Measurements from ENCODE around the gene NGFR.
"Not testable (repeated sequence)": the region's sequence is repeated elsewhere in the genome, so short reads cannot be mapped to it uniquely, and the experiment has no call there.

NGFR gene

DNA sequence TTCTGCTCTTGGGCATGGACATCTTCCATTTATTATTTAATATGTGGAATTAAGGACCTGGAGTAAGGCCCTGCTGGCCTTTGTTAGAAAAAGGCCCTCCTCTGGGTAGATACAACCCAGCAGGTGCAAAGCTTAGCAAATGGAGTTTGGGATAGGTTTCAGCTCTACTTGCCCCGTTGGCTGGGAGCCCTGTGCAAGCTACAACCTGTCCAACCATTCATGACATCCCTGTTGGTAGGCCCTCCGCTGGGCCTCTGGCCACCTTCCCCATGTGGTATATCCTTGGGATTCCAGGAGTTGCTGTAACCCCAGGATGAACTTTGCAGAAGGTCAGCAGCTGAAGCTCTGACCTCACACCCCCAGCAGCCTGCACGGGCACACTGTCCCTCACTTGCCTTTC is 6.4 kb downstream of the NGFR start:
- H3K4me2 ChIP-seq (ENCODE audit: low read depth, low read length), result no peak overlapping the region

DNA sequence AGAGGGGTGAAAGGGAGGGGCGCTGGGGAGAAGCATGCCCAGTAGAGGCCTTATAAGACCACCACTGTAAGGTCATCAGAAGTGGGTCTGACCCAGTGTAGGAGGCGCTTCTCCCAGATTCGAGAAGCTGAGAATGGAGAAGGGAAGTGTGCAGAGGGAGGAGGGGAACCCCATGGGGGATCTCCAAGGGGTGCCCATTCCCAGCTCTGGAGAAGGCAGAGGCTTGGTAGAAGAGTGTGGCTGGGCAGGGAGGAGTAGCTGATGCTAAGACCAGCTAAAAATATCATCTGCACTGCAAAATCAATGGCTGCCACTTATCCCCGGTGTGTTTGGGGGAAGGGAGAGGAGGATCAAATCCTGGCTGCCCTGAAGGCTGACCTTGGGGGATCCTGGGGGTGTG is 7.2 kb downstream of the NGFR start:
- no peak for DNase-seq
- Histone ChIP-seq H3K9me2 (replicated peaks; ENCODE audit: insufficient read depth, low read length) (no peaks in the 10 kb centered on the region), H2AFZ (ENCODE audit: low read length) (no peak overlapping the region), H3K4me2 (ENCODE audit: low read depth, low read length) (no peak overlapping the region), H3K27me3 (replicated peaks; ENCODE audit: insufficient read depth, low read length) (peaks cover 94% of the 10 kb centered on the region), H4K20me1 (ENCODE audit: insufficient read depth, low read length) (peaks cover 8% of the 10 kb centered on the region; the same call in 1 of the 2 replicates), H3K36me3 (replicated peaks; ENCODE audit: insufficient read depth, low read length) (no peaks in the 10 kb centered on the region), H3K4me3 (ENCODE audit: low read length) (no peak overlapping the region), H3K79me2 (ENCODE audit: low read length) (no peaks in the 10 kb centered on the region), H3F3A (ENCODE audit: insufficient read depth, low read length) (no peaks in the 10 kb centered on the region), H3K9me3 (replicated peaks; ENCODE audit: insufficient read depth, low read length) (no peaks in the 10 kb centered on the region), H3K9ac (ENCODE audit: low read length) (no peak overlapping the region), H3K4me1 (ENCODE audit: low read length) (no peaks in the 10 kb centered on the region), H3K27ac (ENCODE audit: low read length) (no peak overlapping the region)
- TF ChIP-seq, protein P1, sequence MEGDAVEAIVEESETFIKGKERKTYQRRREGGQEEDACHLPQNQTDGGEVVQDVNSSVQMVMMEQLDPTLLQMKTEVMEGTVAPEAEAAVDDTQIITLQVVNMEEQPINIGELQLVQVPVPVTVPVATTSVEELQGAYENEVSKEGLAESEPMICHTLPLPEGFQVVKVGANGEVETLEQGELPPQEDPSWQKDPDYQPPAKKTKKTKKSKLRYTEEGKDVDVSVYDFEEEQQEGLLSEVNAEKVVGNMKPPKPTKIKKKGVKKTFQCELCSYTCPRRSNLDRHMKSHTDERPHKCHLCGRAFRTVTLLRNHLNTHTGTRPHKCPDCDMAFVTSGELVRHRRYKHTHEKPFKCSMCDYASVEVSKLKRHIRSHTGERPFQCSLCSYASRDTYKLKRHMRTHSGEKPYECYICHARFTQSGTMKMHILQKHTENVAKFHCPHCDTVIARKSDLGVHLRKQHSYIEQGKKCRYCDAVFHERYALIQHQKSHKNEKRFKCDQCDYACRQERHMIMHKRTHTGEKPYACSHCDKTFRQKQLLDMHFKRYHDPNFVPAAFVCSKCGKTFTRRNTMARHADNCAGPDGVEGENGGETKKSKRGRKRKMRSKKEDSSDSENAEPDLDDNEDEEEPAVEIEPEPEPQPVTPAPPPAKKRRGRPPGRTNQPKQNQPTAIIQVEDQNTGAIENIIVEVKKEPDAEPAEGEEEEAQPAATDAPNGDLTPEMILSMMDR (IDR thresholded peaks at IDR 0.05; ENCODE audit: low read length), result no peak
- TF ChIP-seq EZH2phosphoT487 (IDR thresholded peaks at IDR 0.05; ENCODE audit: low read length) (no peak), EZH2 (optimal IDR thresholded peaks at IDR 0.05; ENCODE audit: low read depth, low read length) (no peak)

More for the DNA sequence above, 6.4 kb downstream of the NGFR start:
- Histone ChIP-seq H3K4me1 (ENCODE audit: low read length) (no peaks in the 10 kb centered on the region), H3K36me3 (replicated peaks; ENCODE audit: insufficient read depth, low read length) (no peaks in the 10 kb centered on the region), H4K20me1 (ENCODE audit: insufficient read depth, low read length) (peaks cover 8% of the 10 kb centered on the region; the same call in 1 of the 2 replicates), H3K79me2 (ENCODE audit: low read length) (no peaks in the 10 kb centered on the region), H3F3A (ENCODE audit: insufficient read depth, low read length) (no peaks in the 10 kb centered on the region), H3K27ac (ENCODE audit: low read length) (no peak overlapping the region), H3K9me2 (replicated peaks; ENCODE audit: insufficient read depth, low read length) (no peaks in the 10 kb centered on the region), H3K4me3 (ENCODE audit: low read length) (no peak overlapping the region), H3K27me3 (replicated peaks; ENCODE audit: insufficient read depth, low read length) (peaks cover 95% of the 10 kb centered on the region), H3K9ac (ENCODE audit: low read length) (no peak overlapping the region), H3K9me3 (replicated peaks; ENCODE audit: insufficient read depth, low read length) (no peaks in the 10 kb centered on the region), H2AFZ (ENCODE audit: low read length) (no peak overlapping the region)
- DNase-seq, result no peak
- TF ChIP-seq, protein P1 (IDR thresholded peaks at IDR 0.05; ENCODE audit: low read length), result no peak
- TF ChIP-seq EZH2phosphoT487 (IDR thresholded peaks at IDR 0.05; ENCODE audit: low read length) (no peak), EZH2 (optimal IDR thresholded peaks at IDR 0.05; ENCODE audit: low read depth, low read length) (no peak)

GRCh38 chr17:49502680-49503079 is 7.6 kb downstream of the NGFR start:
- not testable (repeated sequence) for H3K27ac ChIP-seq (ENCODE audit: low read length); H3F3A ChIP-seq (ENCODE audit: insufficient read depth, low read length); H3K79me2 ChIP-seq (ENCODE audit: low read length); DNase-seq; H3K9me2 ChIP-seq (replicated peaks; ENCODE audit: insufficient read depth, low read length); H2AFZ ChIP-seq (ENCODE audit: low read length); H3K4me1 ChIP-seq (ENCODE audit: low read length); H3K36me3 ChIP-seq (replicated peaks; ENCODE audit: insufficient read depth, low read length); H3K9ac ChIP-seq (ENCODE audit: low read length); H3K4me3 ChIP-seq (ENCODE audit: low read length); H3K9me3 ChIP-seq (replicated peaks; ENCODE audit: insufficient read depth, low read length); H3K4me2 ChIP-seq (ENCODE audit: low read depth, low read length); H4K20me1 ChIP-seq (ENCODE audit: insufficient read depth, low read length)
- peaks cover 94% of the 10 kb centered on the region for H3K27me3 ChIP-seq (replicated peaks; ENCODE audit: insufficient read depth, low read length)

DNA sequence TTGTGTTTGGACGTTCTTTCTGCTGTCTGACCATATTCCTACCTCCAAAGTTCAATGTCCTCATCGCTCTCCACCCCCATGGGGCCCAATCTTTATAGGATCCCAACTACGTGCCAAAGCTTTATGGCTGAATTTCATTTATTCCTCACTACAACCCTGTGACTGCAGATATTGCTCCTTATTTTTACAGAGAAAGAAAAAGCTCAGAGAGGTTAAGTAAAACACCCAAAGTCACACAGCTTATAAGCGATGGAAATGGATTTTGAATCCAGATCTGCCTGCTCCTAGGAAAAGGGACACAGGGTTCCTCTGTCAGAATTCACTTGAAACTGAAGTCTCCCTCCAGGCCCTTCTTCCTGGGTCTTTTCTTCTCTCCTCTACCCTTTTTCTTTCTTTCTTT is 9.3 kb downstream of the NGFR start:
- TF ChIP-seq EZH2phosphoT487 (IDR thresholded peaks at IDR 0.05; ENCODE audit: low read length) (no peak), EZH2 (optimal IDR thresholded peaks at IDR 0.05; ENCODE audit: low read depth, low read length) (no peak)
- TF ChIP-seq, protein P1 (IDR thresholded peaks at IDR 0.05; ENCODE audit: low read length), result no peak
- H3F3A ChIP-seq (ENCODE audit: insufficient read depth, low read length), result no peaks in the 10 kb centered on the region
- H4K20me1 ChIP-seq (ENCODE audit: insufficient read depth, low read length), result no peaks in the 10 kb centered on the region
- no peak for DNase-seq
- H3K9me3 ChIP-seq (replicated peaks; ENCODE audit: insufficient read depth, low read length), result no peaks in the 10 kb centered on the region
- no peaks in the 10 kb centered on the region for H3K9me2 ChIP-seq (replicated peaks; ENCODE audit: insufficient read depth, low read length)
- peaks cover 94% of the 10 kb centered on the region for H3K27me3 ChIP-seq (replicated peaks; ENCODE audit: insufficient read depth, low read length)
- H3K79me2 ChIP-seq (ENCODE audit: low read length), result no peaks in the 10 kb centered on the region
- no peaks in the 10 kb centered on the region for H3K36me3 ChIP-seq (replicated peaks; ENCODE audit: insufficient read depth, low read length)
- no peak overlapping the region for H2AFZ ChIP-seq (ENCODE audit: low read length)
- H3K9ac ChIP-seq (ENCODE audit: low read length), result no peak overlapping the region
- no peaks in the 10 kb centered on the region for H3K4me1 ChIP-seq (ENCODE audit: low read length)
- no peak overlapping the region for H3K4me2 ChIP-seq (ENCODE audit: low read depth, low read length)
- no peak overlapping the region for H3K4me3 ChIP-seq (ENCODE audit: low read length)
- H3K27ac ChIP-seq (ENCODE audit: low read length), result no peak overlapping the region
